ENCODE measurements around the gene CTU2. TPM values are rescaled to one million over a fixed set of nuclear protein-coding genes. Genes with fewer than 3 reads are reported as not detected.

CTU2 gene
- total and polyA plus RNA-seq, 9 donors, result 0.45 to 36.5 (median 19.5) TPM

DNA sequence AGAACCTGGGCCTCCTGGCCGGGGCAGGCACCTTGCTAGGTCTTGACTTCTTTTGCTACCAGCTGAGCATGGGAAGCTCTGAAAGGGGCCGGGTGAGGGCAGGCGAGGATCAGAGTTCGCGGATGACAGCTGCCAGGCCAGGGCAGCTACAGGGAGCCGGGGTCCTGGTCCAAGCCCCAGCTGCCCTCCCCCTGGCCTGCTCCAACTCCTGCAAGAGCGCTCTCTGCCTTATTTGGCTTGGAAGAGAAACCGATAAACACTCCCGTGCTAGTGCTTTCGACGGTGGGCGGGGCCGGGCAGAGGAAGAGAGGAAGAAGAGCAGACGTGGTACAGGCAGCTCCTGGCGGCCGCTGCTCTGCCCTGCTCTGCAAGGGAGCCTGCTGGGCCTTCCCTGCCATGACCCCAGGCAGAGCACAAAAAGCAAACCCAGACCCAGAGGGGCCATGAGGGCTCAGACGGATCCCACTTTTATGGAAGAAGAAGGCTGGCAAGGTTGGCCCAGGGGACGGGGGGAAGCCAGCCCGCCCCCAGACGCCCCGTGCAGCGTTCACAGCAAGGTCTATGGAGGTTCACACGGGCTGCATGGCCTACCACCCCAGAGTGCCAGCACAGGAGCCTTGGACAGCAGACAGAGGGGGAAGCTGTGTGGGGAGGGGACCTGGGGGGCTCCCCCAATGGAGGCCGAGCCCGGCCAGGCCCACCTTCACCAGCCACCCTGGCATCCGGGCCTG lies 53.1 kb downstream of the CTU2 start:
- intact Hi-C loops (cut with DNase I), result no loop called here
- Histone ChIP-seq H3K27ac (peak overlapping the region; percentile 5 to 45), H3K27me3 (no peaks in the 10 kb centered on the region), H3K4me1 (ENCODE audit: insufficient read depth) (peaks cover 10% of the 10 kb centered on the region), H3K9me3 (no peaks in the 10 kb centered on the region), H3K4me3 (peak overlapping the region; percentile 3), H3K36me3 (no peaks in the 10 kb centered on the region)
- 25 to 36% (median 34%) methylated on average over 23 to 26 of the region's 26 CpGs for WGBS, 3 donors
- TF ChIP-seq, protein P1, sequence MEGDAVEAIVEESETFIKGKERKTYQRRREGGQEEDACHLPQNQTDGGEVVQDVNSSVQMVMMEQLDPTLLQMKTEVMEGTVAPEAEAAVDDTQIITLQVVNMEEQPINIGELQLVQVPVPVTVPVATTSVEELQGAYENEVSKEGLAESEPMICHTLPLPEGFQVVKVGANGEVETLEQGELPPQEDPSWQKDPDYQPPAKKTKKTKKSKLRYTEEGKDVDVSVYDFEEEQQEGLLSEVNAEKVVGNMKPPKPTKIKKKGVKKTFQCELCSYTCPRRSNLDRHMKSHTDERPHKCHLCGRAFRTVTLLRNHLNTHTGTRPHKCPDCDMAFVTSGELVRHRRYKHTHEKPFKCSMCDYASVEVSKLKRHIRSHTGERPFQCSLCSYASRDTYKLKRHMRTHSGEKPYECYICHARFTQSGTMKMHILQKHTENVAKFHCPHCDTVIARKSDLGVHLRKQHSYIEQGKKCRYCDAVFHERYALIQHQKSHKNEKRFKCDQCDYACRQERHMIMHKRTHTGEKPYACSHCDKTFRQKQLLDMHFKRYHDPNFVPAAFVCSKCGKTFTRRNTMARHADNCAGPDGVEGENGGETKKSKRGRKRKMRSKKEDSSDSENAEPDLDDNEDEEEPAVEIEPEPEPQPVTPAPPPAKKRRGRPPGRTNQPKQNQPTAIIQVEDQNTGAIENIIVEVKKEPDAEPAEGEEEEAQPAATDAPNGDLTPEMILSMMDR (IDR thresholded peaks at IDR 0.05), result no peak
- TF ChIP-seq EP300 (IDR thresholded peaks at IDR 0.05) (no peak), POLR2A (IDR thresholded peaks at IDR 0.05) (no peak)
- DNase-seq, result peak; percentile 56 to 85 (median 71)

GRCh38 chr16:88759976-88760350 lies 53.7 kb downstream of the CTU2 start:
- Histone ChIP-seq H3K9me3 (no peaks in the 10 kb centered on the region), H3K27me3 (no peaks in the 10 kb centered on the region), H3K4me1 (ENCODE audit: insufficient read depth) (peaks cover 10% of the 10 kb centered on the region), H3K4me3 (peak overlapping the region; percentile 3), H3K36me3 (no peaks in the 10 kb centered on the region), H3K27ac (peak overlapping the region in 1 of 2 donors; percentile 45)
- intact Hi-C loops (cut with DNase I), result no loop called here
- TF ChIP-seq, protein P1 (IDR thresholded peaks at IDR 0.05), result no peak
- TF ChIP-seq EP300 (IDR thresholded peaks at IDR 0.05) (no peak), POLR2A (IDR thresholded peaks at IDR 0.05) (no peak)
- no peak for DNase-seq
- WGBS, 3 donors, result 84 to 94% (median 88%) methylated on average over 22 of the region's 22 CpGs

DNA sequence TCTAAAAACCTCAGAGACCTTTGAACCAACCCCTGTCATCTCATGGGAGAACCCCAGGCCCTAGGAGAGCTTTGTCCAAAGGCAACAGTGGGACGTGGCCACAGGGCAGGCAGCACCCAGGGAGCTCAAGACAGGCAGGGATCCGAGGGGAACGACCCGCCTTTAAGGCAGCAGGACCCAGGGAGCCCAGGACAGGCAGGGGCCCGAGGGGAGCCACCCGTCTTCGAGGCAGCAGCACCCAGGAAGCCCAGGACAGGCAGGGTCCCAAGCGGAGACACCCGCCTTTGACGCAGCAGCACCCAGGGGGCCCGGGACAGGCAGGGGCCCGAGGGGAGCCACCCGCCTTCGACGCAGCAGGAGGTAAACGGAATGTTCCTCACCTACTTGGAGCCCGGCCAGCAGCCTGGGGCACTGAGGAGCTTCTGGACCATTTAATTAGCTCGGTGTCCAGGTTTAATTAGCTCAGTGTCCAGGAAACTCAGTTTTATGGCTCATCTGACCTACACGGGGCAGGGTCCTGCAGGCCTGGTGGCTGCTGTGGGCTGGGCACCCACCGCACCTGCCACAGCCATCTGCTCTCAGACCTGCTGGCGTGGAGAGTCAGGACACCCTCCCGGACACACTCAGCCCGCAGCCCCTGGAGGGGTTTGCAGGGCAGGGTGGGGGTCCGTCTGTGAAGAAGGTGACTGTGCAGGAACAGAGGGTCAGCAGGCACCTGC lies 54.3 kb downstream of the CTU2 start:
- no peak for DNase-seq
- no peaks in the 10 kb centered on the region for H3K9me3 ChIP-seq
- H3K27me3 ChIP-seq, result no peaks in the 10 kb centered on the region
- no peaks in the 10 kb centered on the region for H3K36me3 ChIP-seq
- peaks cover 10% of the 10 kb centered on the region for H3K4me1 ChIP-seq (ENCODE audit: insufficient read depth)
- TF ChIP-seq POLR2A (IDR thresholded peaks at IDR 0.05) (no peak), EP300 (IDR thresholded peaks at IDR 0.05) (no peak)
- TF ChIP-seq, protein P1 (IDR thresholded peaks at IDR 0.05), result no peak
- intact Hi-C loops (cut with DNase I), result no loop called here
- no peak overlapping the region for H3K27ac ChIP-seq
- 83 to 85% (median 84%) methylated on average over 21 to 24 of the region's 24 CpGs for WGBS, 3 donors
- H3K4me3 ChIP-seq, result no peak overlapping the region

GRCh38 chr16:88761143-88761534 lies 54.8 kb downstream of the CTU2 start:
- WGBS, 3 donors, result 85 to 92% (median 90%) methylated on average over 5 to 11 of the region's 11 CpGs
- Histone ChIP-seq H3K27ac (no peak overlapping the region), H3K4me1 (ENCODE audit: insufficient read depth) (peaks cover 10% of the 10 kb centered on the region), H3K36me3 (no peaks in the 10 kb centered on the region), H3K27me3 (no peaks in the 10 kb centered on the region), H3K4me3 (no peak overlapping the region), H3K9me3 (no peaks in the 10 kb centered on the region)
- TF ChIP-seq POLR2A (IDR thresholded peaks at IDR 0.05), result no peak
- TF ChIP-seq EP300 (IDR thresholded peaks at IDR 0.05), result no peak
- TF ChIP-seq, protein P1 (IDR thresholded peaks at IDR 0.05), result no peak
- intact Hi-C loops (cut with DNase I), result no loop called here
- DNase-seq, result no peak
